HEK293 (cell line): ENCODE results near the gene FGD6.

ENCODE experiments used
- GLI2 ChIP-seq: fragments of 450-650 bp; formaldehyde crosslinking; IDR thresholded peaks from 2 replicates; pipeline ENCODE4; 2017; ENCODE audit warnings: missing biosample characterization, missing genetic modification characterization, low read depth, borderline replicate concordance
- IKZF3 ChIP-seq: fragments of 450-650 bp; IDR thresholded peaks from 2 replicates; pipeline ENCODE4 v1.5.0; 2018; ENCODE audit warnings: missing biosample characterization, mild to moderate bottlenecking, missing genetic modification characterization, moderate library complexity
- KLF8 ChIP-seq: fragments of 450-650 bp; formaldehyde crosslinking; IDR thresholded peaks from 2 replicates; pipeline ENCODE4 v1.5.1; 2016; ENCODE audit warnings: missing biosample characterization, missing genetic modification characterization
- RBAK ChIP-seq: fragments of 450-650 bp; formaldehyde crosslinking; IDR thresholded peaks from 2 replicates; pipeline ENCODE4 v1.5.1; 2016; ENCODE audit warnings: missing biosample characterization, missing genetic modification characterization
- SP2 ChIP-seq: fragments of 450-650 bp; formaldehyde crosslinking; IDR thresholded peaks from 2 replicates; pipeline ENCODE4 v1.5.1; 2016; ENCODE audit warnings: missing biosample characterization, missing genetic modification characterization
- YY1 ChIP-seq: fragments of 450-650 bp; formaldehyde crosslinking; IDR thresholded peaks from 2 replicates; pipeline ENCODE4 v1.5.1; 2018; ENCODE audit warnings: missing biosample characterization, missing genetic modification characterization
- ZNF366 ChIP-seq: fragments of 450-650 bp; formaldehyde crosslinking; conservative IDR thresholded peaks from 2 replicates; pipeline ENCODE4 v1.5.1; 2016; ENCODE audit warnings: missing biosample characterization, missing genetic modification characterization
- ZNF626 ChIP-seq: fragments of 450-650 bp; sonication (Bioruptor Pico); formaldehyde crosslinking; IDR thresholded peaks from 2 replicates; pipeline ENCODE4 v1.5.1; 2018; ENCODE audit warnings: missing biosample characterization, missing genetic modification characterization, inconsistent platforms
- ZNF792 ChIP-seq: fragments of 450-650 bp; formaldehyde crosslinking; IDR thresholded peaks from 2 replicates; pipeline ENCODE4 v1.5.1; 2016; ENCODE audit warnings: missing biosample characterization, missing genetic modification characterization
- TF ChIP-seq, protein P1 (sequence below): fragments of 450-650 bp; formaldehyde crosslinking; IDR thresholded peaks from 2 replicates; pipeline ENCODE4 v1.5.1; 2016; ENCODE audit warnings: missing biosample characterization, missing genetic modification characterization
- TF ChIP-seq, protein P2 (sequence below): fragments of 450-650 bp; formaldehyde crosslinking; IDR thresholded peaks from 2 replicates; pipeline ENCODE4 v1.5.1; 2016; ENCODE audit warnings: missing biosample characterization, missing genetic modification characterization

DNA sequence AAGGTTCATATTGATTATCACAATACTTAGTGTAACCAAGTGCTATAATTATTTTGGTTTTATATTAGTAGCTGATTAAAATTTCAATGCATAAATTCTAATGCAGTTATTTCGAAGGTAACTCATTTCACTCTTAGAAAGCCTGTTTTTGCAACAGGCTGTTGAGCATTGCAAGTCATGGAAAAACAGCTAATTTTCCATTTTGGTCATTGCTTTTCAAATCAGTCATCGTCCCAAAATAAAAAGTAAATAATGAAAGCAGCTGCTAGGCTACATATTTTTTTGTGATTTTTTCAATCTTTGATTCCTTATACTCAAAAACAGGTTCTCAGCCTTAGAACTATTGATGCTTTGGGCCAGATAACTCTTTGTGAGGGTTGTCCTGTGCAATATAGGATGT is 23.3 kb upstream of the FGD6 start:
- TF ChIP-seq, protein P1, sequence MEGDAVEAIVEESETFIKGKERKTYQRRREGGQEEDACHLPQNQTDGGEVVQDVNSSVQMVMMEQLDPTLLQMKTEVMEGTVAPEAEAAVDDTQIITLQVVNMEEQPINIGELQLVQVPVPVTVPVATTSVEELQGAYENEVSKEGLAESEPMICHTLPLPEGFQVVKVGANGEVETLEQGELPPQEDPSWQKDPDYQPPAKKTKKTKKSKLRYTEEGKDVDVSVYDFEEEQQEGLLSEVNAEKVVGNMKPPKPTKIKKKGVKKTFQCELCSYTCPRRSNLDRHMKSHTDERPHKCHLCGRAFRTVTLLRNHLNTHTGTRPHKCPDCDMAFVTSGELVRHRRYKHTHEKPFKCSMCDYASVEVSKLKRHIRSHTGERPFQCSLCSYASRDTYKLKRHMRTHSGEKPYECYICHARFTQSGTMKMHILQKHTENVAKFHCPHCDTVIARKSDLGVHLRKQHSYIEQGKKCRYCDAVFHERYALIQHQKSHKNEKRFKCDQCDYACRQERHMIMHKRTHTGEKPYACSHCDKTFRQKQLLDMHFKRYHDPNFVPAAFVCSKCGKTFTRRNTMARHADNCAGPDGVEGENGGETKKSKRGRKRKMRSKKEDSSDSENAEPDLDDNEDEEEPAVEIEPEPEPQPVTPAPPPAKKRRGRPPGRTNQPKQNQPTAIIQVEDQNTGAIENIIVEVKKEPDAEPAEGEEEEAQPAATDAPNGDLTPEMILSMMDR (tag by site-specific recombination) = no peak
- TF ChIP-seq SP2 (tag by site-specific recombination) = no peak
- TF ChIP-seq, protein P2, sequence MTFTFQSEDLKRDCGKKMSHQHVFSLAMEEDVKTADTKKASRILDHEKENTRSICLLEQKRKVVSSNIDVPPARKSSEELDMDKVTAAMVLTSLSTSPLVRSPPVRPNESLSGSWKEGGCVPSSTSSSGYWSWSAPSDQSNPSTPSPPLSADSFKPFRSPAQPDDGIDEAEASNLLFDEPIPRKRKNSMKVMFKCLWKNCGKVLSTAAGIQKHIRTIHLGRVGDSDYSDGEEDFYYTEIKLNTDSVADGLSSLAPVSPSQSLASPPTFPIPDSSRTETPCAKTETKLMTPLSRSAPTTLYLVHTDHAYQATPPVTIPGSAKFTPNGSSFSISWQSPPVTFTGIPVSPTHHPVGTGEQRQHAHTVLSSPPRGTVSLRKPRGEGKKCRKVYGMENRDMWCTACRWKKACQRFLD (tag by site-specific recombination) = no peak
- no peak for TF ChIP-seq YY1
- TF ChIP-seq ZNF792 = no peak
- no peak for TF ChIP-seq ZNF626 (tag by site-specific recombination)
- TF ChIP-seq RBAK (tag by site-specific recombination) = no peak
- TF ChIP-seq KLF8 (tag by site-specific recombination) = no peak
- TF ChIP-seq ZNF366 = no peak
- no peak for TF ChIP-seq IKZF3
- TF ChIP-seq GLI2 = no peak
